LoVo (cell line): ENCODE results near the gene MATCAP1.

ENCODE experiments used
- DNase-seq: peaks from one replicate; pipeline ENCODE4 v3.0.0-alpha.2; 2016; ENCODE audit warnings: low spot score

MATCAP1 gene

DNA sequence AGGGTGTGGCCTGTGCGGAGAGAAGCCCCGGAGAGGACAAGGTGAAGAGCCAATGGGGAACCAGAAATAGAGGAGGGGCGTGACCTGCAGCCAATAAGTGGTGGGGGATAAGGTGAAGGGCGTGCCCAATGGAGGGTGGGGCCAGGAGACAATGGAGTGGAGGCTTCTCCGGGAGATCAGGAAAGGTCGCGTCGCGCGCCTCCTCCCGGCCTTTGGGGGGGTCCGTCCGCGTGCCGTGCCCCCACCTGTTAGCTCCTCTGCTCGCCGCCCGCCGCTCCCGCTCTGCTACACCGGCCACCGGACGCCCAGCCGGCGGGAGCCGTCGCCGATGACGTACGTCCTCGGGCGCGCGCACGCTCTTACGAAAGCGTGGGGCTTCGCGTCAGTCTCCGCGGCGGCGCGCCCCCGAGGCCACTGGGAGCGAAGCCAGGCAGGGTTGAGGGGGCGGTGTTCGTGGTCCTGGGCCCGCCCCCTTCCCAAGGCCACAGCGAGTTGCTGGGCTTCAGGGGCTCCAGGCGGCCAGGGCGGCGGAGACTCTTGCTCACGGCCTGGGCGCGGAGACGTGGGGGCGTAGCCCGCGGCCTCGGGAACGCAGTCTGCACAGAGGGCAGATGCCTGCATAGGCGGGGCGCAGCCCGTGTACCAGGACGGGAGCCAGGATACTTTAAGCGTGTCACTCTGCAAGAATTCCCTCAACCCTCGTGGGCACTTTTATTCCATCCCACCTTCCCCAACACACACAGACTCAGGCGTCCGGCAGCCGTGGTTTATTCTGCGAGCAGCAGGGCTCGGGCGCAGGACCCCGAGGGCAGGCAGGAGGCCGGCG lies at the start of gene MATCAP1:
Gene MATCAP1 (minus strand): TSS at position 337 of the 826 bp plus-strand sequence. CDS start 3,353 bp downstream, outside the sequence.
- DNase-seq, result peak; percentile 97

DNA sequence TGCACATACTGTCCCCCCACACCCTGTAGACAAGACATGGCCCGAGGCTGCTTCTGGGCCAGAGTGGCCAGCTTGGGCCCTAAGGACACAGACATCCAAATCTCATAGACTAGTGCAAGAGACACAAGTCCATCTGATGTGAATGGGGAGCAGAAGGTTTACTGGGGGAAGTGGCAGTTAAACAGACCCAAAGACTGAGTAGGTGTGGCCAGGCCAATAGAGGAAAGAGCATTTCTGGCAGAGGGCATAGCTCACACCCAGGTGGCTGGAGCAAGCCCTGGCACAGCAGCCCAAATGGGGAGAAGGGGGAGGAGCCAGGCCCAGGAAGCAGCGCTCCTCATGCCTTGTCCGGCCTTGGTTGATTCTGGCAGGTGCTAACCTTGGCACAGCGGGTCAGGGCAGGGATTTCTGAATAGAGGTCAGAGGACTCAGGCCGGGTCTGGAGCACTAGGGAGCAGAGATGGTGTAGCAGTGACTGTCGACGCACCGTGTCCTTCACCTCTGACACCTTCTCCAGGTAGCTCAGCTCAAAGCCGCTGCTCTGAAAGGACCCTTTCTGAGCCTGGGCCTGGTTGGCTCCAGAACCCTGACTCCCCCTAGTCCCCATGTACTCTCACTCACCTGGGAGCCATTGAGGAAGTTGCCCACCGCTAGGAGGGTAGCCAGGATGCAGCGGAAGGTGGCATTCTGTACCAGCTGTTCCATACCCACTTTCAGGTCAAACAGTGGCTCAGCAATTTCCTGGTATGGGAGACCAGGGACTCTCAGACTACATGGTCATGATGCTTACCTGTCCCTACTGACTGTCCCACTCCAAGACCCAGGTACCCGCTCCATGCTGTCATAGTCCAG lies 47.3 kb upstream of the MATCAP1 start:
- DNase-seq, result no peak

DNA sequence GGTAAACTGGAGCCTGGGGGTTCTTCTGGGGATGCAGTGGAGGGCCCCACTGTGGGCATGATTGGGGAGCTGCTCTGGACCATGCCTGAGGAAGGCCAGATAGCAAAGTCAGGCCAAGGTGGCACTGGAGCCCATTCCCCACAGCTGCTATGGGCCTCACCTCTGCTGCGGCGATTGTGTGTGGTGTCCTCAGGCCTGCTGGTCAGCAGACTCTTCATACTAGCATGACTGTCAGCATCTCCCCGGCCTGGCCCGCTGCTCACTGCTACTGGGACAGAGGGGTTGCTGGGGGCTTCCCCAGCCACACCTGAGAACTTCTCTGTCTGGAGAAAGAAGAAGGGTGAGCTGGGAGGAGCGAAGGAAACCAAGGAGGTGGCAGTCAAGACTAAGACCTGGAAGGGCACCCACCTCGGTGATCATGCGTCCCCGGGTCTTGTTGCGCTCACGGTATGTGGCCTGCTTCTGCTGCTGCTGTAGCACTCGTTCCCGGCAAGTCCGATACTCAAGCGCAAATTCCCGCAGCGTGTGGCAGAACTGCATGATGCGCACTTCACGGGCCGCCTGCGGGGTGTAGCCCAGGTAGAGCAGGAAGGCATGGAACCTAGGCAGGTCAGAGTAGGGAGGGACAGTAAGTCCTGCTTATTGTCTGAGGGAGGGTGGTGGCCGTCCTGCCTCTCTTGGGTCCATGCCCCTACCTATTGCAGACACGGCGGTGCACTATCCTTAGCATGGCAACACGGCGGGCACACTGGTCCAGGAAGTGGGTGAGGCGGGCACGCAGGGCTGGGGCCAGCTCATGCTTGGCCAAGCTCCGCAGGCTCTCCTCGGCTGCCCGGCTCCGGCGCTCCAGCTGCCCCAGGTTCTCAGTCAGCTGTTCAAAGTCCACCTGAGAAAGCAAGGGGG lies 46.4 kb upstream of the MATCAP1 start:
- DNase-seq, result no peak

GRCh38 chr16:67228905-67229304 lies 45.1 kb upstream of the MATCAP1 start:
- DNase-seq, result no peak

GRCh38 chr16:67228034-67228785 lies 44.4 kb upstream of the MATCAP1 start:
- DNase-seq, result no peak

DNA sequence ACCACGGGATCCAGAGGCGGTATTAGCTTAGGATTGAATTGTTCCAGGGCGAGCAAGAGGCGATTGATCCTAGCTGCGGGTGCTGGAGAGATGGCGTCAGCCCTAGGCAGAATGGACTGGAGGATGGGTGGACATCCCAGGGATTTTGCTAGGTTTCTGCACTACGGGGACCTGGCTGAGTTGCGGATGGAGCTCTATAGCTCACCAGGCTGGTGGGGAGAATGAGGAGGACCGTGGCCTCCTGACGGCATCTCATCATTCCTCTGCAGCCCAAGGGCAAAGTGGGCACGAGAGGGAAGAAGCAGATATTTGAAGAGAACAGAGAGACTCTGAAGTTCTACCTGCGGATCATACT lies 43.8 kb upstream of the MATCAP1 start:
- DNase-seq, result no peak

DNA sequence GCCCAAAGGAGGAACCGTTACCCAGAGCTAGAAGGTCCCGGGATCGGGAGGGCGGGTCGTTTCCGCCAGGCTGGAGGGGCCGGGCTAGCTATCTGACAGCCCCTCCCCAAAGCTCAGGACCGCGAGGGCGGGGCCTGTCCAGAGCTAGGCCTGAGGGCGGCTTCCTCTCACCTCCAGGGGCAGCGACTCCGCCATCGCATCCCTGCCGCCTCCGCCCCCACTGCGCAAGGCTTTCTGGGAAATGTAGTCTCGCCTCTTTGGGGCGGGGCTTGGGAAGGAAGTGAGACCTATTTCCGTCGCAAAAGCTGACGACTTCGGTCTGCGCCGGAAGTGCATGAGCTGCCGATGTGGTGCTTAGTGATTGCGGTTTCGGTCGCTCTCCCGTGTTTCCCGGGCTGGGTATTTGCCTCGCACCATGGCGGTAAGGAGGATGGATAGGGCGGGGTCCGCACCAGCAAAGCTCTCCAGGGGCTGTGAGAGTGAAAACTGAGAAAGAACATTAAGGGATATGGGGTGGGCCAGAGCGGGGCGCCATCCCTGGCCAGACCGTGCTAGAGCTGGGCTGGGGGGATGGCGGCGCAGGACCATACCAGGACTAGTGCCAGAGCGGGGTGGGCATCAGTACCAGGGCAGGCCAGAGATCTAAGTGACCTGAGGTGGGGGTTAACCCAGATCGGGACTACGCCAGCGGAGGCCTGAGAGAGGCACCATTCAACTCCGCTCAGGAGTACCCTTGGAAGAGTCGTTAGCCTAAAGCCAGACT lies 43.2 kb upstream of the MATCAP1 start, which contains the start of gene TMEM208:
Gene TMEM208 (plus strand): TSS at position 327 of the 763 bp plus-strand sequence. CDS start 89 bp downstream, at position 416.
- DNase-seq, result peak; percentile 97

- no peak for DNase-seq
Measured at GRCh38 chr16:67226295-67226803, 42.6 kb upstream of the MATCAP1 start.

- DNase-seq, result no peak
Measured at GRCh38 chr16:67223992-67224391, 40.2 kb upstream of the MATCAP1 start.

- DNase-seq, result no peak
Measured at GRCh38 chr16:67216612-67217490, 33.1 kb upstream of the MATCAP1 start.

- no peak for DNase-seq
Measured at GRCh38 chr16:67215706-67216105, 31.9 kb upstream of the MATCAP1 start.

DNA sequence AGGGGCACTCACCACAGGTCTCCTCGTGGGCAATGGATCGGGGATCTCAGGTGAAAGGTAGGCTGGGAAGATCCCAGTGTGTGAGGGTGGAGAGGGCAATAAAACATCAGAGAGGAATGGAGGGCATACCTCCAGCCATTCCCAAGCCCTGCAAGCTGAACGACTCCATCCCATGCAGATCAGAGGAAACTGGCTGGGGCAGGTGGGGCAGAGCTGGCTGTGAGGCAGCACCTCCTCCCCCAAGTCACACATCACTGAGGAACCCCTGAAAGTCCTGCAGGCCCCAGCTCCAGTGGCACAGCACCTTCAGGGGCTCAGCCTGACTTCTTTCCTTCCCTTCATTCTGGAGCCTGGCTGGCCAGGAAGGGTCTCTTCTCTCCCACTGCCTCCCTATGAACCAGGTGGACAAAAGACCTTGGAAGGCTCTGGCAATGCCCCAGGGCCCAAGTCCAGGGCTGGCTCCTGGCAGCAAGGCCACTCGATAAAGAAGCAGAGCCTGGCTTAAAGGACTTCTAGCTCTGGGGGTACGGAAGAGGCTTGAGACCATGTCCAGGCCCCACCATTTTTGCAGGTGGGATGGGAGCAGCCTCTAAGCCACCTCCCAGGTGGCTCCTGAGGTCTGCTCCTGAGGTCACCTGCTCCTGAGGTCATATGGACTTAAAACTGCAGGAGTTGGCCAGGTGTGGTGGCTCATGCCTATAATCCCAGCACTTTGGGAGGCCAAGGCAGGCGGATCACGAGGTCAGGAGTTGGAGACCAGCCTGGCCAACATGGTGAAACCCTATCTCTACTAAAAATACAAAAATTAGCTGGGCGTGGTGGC lies 29.6 kb upstream of the MATCAP1 start:
- no peak for DNase-seq

DNA sequence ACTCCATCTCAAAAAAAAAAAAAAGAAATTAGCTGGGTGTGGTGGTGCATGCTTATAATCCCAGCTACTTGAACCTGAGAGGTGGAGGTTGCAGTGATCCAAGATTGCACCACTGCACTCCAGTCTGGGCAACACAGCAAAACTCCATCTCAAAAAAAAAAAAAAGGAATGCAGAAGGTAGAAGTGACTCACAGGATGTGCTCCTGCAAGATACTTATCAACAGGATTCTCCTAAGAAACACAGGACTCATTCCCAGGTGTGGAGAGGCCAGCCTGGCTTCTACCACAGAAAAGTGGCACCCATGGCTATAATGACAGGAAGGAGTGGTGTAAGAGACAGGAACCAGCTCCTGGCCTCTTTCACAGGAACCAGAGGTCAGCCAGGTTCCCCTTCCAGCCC lies 29.0 kb upstream of the MATCAP1 start:
- no peak for DNase-seq

DNA sequence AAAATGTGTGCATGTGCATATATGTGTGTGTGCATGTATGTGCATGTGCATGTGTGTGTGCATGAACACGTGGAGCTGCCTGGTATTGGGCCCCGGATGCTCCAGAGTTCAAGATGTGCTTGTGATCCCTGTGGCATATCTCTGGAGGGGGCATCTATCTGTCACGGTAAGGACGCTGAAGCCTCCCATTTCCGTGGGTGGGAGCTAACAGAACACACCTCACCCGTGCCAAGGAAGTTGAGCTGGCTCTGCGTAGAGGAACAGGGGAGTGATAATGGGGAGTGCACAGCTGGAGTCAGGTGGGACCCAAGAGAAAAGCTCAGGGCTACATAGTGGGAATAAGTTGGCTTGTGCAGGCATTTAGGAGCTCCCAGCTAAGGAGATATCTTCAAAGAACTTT lies 27.9 kb upstream of the MATCAP1 start:
- no peak for DNase-seq

- no peak for DNase-seq
Measured at GRCh38 chr16:67210069-67210937, 26.5 kb upstream of the MATCAP1 start.

DNA sequence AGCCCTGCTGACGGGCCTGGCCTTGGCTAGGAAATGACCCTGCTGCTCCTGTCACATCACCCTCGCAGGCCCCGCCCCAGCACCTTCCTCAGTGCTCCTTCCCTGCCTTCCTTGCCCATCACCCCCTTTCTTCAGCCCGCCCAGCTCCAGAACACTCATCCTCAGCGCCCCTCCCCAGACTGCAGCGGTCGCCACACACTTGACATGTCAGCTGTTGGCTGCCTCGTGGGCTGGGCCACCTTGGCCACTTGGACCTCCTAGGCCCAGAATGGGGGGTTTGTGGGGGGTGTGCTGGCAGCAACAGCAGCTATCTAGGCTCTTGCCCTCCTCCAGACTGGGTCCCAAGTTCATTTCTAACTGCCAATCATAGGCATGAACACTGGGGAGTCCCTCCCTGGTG lies 25.8 kb upstream of the MATCAP1 start:
- no peak for DNase-seq

GRCh38 chr16:67208154-67208896 lies 24.6 kb upstream of the MATCAP1 start:
- no peak for DNase-seq
